CD4-positive, alpha-beta T cell treated with Interleukin-1 beta for 1 hour (primary cell): Measurements from ENCODE around the gene TSPOAP1.
A peak's percentile ranks its signal among the peaks of the same experiment; 100 is the strongest.
"Not testable (repeated sequence)": the region's sequence is repeated elsewhere in the genome, so short reads cannot be mapped to it uniquely, and the experiment has no call there.

ENCODE experiments used
- DNase-seq, 2 donors: peaks; one replicate each; pipeline ENCODE4 v3.0.0-alpha.2; 2020 to 2022

The TSPOAP1 gene

DNA sequence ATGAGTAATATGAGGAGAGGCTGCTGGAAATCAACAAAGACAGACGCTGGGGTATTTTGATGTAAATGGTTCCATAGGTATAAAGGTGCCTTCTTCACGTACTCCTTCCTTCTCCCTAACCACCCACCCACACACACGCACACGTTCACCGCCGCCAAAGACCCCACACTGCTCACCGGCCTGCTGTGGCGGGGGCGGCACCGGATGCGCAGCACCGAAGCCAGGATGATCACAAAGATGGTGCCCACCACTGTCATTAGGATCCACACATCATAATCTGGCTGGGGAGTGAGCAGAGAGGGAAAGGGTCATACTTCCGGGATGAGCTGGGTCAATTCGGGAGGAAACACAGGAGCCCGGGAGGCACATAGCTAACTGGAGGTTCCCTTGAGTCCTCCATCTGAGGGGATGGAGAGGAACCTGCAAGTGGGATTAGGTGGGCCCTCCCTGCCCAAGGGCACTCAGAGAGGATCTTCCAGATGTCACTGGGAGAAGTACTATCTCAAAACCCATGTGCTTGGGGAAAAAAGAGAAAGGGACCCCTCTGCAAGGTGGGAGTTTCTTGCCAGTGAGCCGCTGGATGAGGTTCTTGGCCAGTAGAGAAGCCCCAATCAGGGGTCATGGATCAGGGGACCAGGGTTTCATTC, 33.9 kb upstream of the TSPOAP1 start:
- DNase-seq, result no peak

DNA sequence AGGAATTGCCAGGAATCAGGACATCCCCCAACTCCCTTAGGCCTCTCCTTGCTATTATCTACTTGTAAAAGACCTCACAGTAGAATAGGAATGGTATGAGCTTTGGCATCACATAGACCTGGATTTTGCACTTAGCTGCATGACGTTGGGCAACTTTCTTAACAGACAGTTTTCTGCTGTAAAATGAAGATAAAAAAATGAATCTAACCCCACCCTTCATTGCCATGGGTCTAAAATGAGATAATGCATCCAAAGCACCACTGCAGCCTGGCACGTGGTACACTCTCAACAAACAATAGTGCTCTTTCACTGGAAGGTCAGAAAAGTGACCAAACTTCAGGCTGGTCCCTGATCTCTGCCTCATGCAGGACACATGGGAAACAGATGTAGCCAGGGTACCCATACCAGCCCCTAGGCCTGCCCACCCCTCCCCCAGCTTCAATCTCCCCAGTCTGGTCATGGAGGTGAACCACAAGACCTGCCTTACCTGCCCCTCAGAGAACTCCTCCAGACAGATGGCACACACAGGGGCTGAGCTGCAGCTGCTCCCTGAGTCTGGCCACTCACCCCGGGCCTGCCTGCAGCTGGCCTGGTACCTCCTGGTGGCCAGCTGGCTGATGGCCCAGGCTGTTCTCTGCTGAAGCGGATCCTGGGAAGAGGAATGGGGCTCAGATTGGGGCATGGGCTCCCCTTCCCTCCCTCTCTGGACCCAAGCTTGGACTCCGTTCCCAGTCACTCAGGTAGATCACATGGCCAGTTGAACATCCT, 31.9 kb upstream of the TSPOAP1 start:
- no peak for DNase-seq

DNA sequence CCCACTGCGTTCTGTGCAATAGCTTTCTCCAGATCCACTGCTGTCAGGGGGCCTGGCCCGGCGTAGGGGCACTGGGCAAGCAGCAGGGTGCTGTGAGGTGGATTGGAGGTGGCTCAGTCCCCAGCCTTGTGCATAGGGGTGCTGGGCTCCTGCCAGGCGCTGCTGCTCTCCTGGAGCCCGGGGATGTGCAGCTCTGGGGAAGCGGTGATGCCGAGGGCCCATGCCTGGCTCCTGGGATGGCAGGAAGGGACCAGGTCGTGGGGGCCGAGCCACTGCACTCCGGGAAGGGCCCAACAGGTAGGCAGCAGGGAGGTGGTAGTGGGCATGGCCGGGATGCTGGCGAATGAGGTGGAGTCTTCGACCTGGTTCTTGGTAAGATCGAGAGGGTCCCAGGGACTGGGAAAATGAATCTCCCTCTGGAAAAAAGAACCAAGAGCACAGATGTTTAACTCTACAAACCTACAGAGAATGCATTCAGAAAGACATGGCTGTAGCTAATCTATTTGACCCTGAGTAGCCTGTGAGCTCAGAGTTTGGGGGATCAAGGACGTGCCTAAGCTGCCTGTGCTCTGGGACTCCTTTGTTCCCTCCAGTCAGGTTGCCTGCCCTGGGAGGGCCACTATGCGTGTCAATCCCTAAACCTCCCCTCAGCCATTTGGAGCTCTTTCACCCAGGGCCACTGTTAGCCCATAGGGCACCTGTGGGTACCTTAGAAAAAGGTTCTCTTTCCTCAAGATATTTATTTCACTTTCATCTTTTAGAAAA, 30.0 kb upstream of the TSPOAP1 start:
- no peak for DNase-seq

DNA sequence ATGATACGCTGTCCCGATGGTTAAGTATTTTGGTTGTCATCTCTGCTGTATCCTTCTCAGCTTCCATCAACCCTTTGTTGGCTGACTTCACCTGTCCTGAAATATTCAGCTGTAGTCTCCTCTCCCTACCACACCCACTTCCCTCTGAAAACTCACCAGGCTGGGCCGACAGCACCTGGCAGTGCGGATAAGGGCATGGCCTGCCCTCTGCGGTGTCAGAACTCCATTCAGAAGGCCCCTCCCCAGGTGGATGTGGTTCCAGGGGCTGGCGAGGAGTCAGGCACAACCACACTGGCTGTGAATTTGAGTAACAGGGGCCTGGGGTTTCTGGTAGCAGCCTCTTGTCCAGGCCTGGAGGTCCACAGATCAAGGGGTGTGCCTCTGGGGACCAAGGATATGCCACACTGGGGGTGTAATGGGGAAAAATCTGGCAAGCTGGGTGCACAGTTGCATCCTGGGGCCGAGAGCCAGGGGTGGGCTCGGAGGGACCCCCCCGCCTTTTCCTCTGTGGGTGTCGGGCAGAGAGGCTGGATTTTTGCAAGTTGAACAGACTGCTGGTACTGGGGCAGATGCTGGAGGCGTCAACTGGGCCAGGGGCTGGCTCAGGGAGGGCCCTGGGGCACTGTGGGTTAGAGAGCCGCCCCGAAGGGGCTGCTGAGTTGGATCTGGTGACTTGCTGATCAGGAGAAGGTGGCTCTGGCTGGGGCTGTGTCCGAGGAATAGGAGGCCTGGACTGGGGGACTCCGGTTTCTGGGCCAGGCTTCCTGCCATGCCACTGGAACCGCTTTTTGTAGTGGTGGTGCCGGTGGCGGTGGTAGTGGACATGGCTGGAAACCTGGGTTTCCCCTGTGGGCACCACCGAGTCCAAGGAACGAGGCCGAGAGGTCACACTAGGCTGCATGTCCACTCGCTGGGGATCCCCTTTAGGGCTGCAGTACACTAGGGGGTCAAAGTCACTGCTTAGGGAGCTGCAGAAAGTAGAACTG, 29.0 kb upstream of the TSPOAP1 start:
- no peak for DNase-seq

- no peak for DNase-seq
Observed at GRCh38 chr17:58356231-58356630, 27.6 kb upstream of the TSPOAP1 start.

GRCh38 chr17:58354541-58355216, 26.1 kb upstream of the TSPOAP1 start:
- no peak for DNase-seq

GRCh38 chr17:58353389-58353825, 24.8 kb upstream of the TSPOAP1 start:
- no peak for DNase-seq

DNA sequence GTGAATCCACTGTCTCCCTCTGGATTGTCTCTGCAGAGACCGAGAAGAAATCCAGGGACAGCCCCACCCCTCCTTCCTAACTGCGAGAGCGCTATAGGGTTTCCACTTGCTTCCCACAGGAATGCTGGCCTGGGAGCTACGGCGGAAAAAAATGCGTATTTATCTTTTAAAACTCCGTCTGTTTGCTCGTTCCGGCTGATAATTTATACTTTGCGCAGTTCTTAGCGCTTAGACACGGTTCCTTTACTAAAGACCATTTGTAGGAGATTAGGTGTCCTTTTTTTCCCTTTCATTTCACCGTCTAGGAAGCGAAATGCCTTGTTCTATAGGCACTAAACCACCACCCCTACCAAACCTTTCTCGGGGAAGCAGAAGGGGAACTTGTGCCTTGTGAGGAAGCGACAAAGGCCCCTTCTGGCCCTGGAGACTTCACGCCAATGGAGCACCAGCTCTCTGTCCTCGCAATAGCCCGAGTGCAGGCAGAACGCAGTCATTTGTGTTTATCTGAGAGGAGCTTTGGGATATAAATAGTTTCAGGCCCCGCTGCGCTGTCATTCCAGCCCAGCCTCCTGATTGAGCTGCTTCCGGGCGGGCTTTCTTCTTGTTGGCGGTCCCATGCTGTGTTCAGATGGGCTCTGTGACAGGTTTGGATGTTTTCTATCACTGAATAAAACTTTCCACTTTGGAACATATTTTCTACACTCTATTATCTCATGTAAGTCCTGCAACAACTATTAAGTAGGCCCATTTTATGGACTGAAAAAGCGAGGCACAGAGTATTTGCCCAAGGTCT, 24.2 kb upstream of the TSPOAP1 start:
- peak in 1 of 2 donors; percentile 37 for DNase-seq

GRCh38 chr17:58351831-58352595, 23.4 kb upstream of the TSPOAP1 start, which contains the start of gene SUPT4H1:
SUPT4H1 (minus strand) TSS chr17:58352201; CDS start chr17:58352135, 66 bp downstream.
- DNase-seq, result peak; percentile 95

DNA sequence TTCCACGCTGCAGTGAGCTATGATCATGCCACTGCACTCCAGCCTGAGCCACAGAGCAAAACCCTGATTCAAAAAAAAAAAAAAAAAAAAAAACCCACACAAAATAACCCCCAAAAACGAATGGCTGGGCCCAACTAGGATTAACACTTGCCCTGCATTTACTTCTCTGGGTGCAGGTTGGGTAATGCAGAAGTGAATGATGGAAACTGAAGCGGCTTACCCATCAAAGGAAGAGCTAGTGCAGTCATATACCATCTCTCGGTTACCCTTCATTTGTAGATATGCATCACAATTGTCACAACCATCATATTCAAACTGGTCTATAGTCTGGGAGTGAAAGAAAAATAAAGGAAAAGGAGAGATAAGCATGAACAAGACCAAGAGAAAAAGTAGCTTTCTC, 22.6 kb upstream of the TSPOAP1 start:
- no peak for DNase-seq

DNA sequence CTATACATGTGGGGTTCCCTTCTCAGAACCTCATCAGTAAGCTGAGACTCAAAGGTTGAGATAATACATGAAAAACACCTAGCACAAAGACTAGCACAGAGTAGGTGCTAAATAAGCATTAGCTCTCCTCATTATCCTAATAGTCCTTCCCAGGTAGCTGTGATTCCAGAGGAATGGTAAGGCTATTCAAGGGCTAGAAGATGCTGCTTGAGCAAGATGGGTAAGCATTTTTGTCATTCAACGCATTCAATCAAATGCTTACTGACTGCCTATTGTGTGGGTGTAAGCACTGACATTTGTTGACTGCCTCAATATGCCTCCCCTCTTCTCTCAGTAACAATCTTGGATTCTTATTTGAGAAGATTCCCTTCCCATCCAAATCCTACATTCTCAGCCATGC, 19.4 kb upstream of the TSPOAP1 start:
- DNase-seq, result no peak

GRCh38 chr17:58345500-58345899, 16.9 kb upstream of the TSPOAP1 start:
- no peak for DNase-seq

- DNase-seq, result peak; percentile 82 to 85
Observed at GRCh38 chr17:58344791-58345157, 16.2 kb upstream of the TSPOAP1 start.

DNA sequence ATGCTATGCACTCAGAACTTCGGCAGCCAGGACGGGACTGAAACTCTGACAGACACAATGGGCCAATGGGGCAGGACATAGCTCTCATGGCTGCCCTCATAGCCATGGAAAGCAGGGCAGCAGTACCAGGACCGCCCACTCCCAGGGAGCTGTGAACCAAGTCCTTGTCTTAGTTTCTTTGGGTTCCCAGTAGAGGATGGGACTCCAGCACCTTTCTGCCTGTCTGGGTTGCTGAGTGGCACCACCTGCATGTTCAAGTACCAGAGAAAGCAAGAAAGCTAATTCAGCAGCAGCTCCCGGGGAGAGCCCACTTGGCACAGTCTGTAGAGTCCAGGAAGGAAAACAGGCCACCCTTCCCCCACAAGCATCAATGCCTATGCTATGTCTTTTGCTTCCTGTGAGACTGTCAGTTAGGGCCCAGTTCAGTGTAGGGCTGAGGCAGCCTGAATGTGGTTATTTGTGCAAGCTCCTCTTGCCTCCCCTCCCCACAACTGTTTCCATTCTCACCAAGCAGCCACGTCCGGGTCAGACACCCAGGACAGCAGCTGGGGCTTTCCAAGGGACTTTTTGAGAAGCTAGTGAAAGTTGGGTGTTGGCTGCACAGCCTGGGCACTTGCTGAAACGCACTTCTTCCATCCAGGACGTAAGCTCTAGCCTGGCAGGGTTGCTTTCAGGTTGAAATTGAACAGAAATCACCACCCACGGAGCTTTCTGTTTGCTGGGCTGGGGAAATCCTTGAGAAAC, 15.6 kb upstream of the TSPOAP1 start:
- DNase-seq, result peak; percentile 94 to 95

DNA sequence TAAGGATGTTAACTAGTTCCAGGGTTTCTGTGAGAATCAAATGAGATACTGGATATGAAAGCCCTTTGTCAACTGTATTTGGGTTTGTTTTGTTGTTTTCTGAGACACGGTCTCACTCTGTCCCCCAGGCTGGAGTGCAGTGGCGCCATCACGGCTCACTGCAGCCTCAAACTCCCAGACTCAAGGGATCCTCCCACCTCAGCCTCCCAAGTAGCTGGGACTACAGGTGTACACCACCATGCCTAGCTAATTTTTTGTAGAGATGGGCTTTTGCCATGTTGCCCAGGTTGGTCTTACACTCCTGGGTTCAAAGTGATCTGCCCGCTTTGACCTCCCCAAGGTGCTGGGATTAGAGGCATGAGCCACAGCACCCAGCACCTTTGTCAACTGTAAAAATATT, 14.5 kb upstream of the TSPOAP1 start:
- no peak for DNase-seq

- DNase-seq, result no peak
Observed at GRCh38 chr17:58341861-58342475, 13.4 kb upstream of the TSPOAP1 start.

- DNase-seq, result not testable (repeated sequence)
Observed at GRCh38 chr17:58341136-58341860, 12.7 kb upstream of the TSPOAP1 start.

DNA sequence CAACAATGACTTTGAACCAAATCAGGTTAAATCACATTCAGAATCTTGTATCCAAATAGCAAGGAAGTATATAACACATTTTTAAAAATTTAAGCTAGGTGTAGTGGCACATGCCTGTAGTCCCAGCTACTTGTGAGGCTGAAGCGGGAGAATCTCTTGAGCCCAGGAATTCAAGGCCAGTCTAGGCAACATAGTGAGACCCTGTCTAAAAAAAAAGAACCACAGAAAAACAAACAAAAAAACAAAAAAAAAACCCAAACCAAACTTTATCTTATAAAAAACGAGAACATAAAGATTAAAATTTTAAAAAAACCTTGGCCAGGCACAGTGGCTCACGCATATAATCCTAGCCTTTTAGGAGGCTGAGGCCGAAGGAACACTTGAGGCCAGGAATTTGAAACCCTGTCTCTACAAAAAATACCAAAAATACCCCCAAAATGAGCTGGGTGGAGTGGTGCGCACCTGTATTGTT, 11.8 kb upstream of the TSPOAP1 start:
- DNase-seq, result no peak
